HCT116 (cell line): ENCODE data around the gene GPR62.

Source experiments
- MAX ChIP-seq: IDR thresholded peaks from 2 replicates; pipeline ENCODE4 v1.6.1; 2012
- SP1 ChIP-seq: IDR thresholded peaks from 2 replicates; pipeline ENCODE4 v1.6.1; 2012; ENCODE audit warnings: low read depth
- TF ChIP-seq, protein P1 (sequence below), 3 experiments: fragments of 200-600 bp in 1 of 3; sonication (generic) in 1 of 3; IDR thresholded peaks in 2 of 3; conservative IDR thresholded peaks in 1 of 3; 2 replicates each; pipeline ENCODE4 v1.5.1; 2012 to 2017; ENCODE audit warnings: low read depth in 2 of 3, low read length in 2 of 3, antibody characterized with exemption in 1 of 3, borderline replicate concordance in 1 of 3, control low read depth in 1 of 3, mild to moderate bottlenecking in 1 of 3, mixed read lengths in 1 of 3, mixed run types in 1 of 3, moderate library complexity in 1 of 3; ENCODE audit not compliant: insufficient read depth in 1 of 3

- TF ChIP-seq, protein P1, sequence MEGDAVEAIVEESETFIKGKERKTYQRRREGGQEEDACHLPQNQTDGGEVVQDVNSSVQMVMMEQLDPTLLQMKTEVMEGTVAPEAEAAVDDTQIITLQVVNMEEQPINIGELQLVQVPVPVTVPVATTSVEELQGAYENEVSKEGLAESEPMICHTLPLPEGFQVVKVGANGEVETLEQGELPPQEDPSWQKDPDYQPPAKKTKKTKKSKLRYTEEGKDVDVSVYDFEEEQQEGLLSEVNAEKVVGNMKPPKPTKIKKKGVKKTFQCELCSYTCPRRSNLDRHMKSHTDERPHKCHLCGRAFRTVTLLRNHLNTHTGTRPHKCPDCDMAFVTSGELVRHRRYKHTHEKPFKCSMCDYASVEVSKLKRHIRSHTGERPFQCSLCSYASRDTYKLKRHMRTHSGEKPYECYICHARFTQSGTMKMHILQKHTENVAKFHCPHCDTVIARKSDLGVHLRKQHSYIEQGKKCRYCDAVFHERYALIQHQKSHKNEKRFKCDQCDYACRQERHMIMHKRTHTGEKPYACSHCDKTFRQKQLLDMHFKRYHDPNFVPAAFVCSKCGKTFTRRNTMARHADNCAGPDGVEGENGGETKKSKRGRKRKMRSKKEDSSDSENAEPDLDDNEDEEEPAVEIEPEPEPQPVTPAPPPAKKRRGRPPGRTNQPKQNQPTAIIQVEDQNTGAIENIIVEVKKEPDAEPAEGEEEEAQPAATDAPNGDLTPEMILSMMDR (IDR thresholded peaks at IDR 0.05 in 2 of 3, conservative IDR thresholded peaks at IDR 0.05 in 1 of 3; ENCODE audit: borderline replicate concordance in 1 of 3, insufficient read depth in 1 of 3, low read depth in 2 of 3, low read length in 2 of 3), result no peak
- TF ChIP-seq SP1 (no peak), MAX (no peak)
Observed at GRCh38 chr3:51948016-51948580, 7.1 kb upstream of the GPR62 start.
